Thymus (tissue), 11 donors: Measurements from ENCODE around the gene BANK1. TPM values are rescaled to one million over a fixed set of nuclear protein-coding genes. Genes with fewer than 3 reads are reported as not detected.

Source experiments
- DNase-seq, 9 donors: peaks; one replicate each; pipeline ENCODE4 v3.0.0-alpha.2; 2013; ENCODE audit warnings: low spot score in 9 of 9, low read depth in 6 of 9, missing footprints in 1 of 9
- H3K27ac ChIP-seq, 2 donors: one replicate each; pipeline ENCODE4 v1.5.1; 2013; ENCODE audit warnings: control low read depth in 1 of 2, low read depth in 1 of 2, low read length in 1 of 2, mild to moderate bottlenecking in 1 of 2, moderate library complexity in 1 of 2
- H3K27me3 ChIP-seq, 2 donors: one replicate each; pipeline ENCODE4 v1.5.1; 2013; ENCODE audit warnings: low read length in 1 of 2; ENCODE audit not compliant: control insufficient read depth in 2 of 2, insufficient read depth in 1 of 2
- H3K36me3 ChIP-seq, 2 donors: one replicate each; pipeline ENCODE4 v1.5.1; 2013; ENCODE audit warnings: low read length in 1 of 2, mild to moderate bottlenecking in 1 of 2, moderate library complexity in 1 of 2; ENCODE audit not compliant: control insufficient read depth in 2 of 2, insufficient read depth in 2 of 2
- H3K4me1 ChIP-seq, 2 donors: one replicate each; pipeline ENCODE4 v1.5.1; 2013; ENCODE audit warnings: low read length in 2 of 2; ENCODE audit not compliant: control insufficient read depth in 2 of 2, insufficient read depth in 2 of 2
- H3K4me3 ChIP-seq, 2 donors: one replicate each; pipeline ENCODE4 v1.5.1; 2013; ENCODE audit warnings: low read length in 2 of 2, control low read depth in 1 of 2, mild to moderate bottlenecking in 1 of 2
- H3K9me3 ChIP-seq, 2 donors: one replicate each; pipeline ENCODE4 v1.5.1; 2013; ENCODE audit warnings: low read length in 1 of 2, mild to moderate bottlenecking in 1 of 2; ENCODE audit not compliant: control insufficient read depth in 2 of 2, insufficient read depth in 1 of 2
- WGBS: extraction: QIAGEN DNeasy Blood & Tissue Kit; methylation state at CpG from one replicate; pipeline ENCODE4 v1.1.7; 2013; 5-methylcytosine and 5-hydroxymethylcytosine counted together
- polyA plus RNA-seq: library from polyadenylated mRNA; stranded (reverse); fragments of 200-250 nt; gene quantifications from one replicate; pipeline ENCODE4 v1.2.3, GENCODE V29; 2013
- total RNA-seq: library from RNA; stranded (reverse); fragments of 120-200 nt; gene quantifications from one replicate; pipeline ENCODE4 v1.2.4, GENCODE V29; 2013
- donor health status: healthy.

BANK1 gene
- total and polyA plus RNA-seq, 2 donors: 1.7 to 10.9 TPM

DNA sequence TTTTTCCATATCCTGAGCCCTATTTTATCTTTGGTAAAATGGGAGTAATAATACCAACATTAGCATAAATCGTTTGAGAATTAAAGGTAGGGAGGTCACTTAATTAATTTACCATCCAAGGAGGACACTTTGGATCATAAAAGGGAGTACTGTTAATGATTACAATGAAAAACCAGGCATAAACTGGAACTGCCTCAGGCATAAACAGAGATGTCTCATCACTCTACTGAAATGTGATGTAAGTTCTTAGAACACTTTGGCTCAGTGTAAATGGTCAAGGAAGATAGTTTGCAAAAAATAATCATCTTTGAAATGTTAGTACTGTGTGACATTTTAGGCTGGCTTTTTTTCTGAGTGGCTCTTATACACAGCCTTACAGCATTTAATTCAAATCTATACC lies 286.1 kb downstream of the BANK1 start:
- no peaks in the 10 kb centered on the region for H3K9me3 ChIP-seq
- WGBS: 89% methylated on average over 1 of the region's 1 CpG
- no peaks in the 10 kb centered on the region for H3K27me3 ChIP-seq
- DNase-seq: no peak
- no peaks in the 10 kb centered on the region for H3K36me3 ChIP-seq
- no peak overlapping the region for H3K4me3 ChIP-seq
- no peaks in the 10 kb centered on the region for H3K4me1 ChIP-seq
- H3K27ac ChIP-seq: no peak overlapping the region

DNA sequence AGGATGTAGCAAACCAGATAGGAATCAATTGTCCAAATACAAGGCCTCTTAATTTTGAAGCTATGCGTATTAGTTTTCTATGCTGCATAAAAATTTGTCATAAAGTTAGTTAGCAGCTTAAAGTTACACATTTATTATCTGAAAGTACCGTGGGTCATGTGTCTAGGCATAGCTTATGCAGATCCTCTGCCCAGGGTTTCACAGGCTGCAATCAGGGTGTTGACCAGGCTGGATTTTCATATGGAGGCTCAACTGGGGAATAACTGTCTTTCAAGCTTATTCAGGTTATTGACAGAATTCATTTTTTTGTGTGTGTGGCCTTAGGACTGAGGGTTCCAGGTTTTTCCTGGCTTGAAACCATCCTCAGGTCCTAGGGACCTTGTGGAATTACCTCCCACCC lies 289.7 kb downstream of the BANK1 start:
- 95% methylated on average over 2 of the region's 2 CpGs for whole genome bisulfite sequencing
- Histone ChIP-seq H3K27me3 (no peaks in the 10 kb centered on the region), H3K4me3 (no peak overlapping the region), H3K9me3 (no peaks in the 10 kb centered on the region), H3K36me3 (no peaks in the 10 kb centered on the region), H3K4me1 (no peaks in the 10 kb centered on the region), H3K27ac (no peak overlapping the region)
- no peak for DNase-seq

DNA sequence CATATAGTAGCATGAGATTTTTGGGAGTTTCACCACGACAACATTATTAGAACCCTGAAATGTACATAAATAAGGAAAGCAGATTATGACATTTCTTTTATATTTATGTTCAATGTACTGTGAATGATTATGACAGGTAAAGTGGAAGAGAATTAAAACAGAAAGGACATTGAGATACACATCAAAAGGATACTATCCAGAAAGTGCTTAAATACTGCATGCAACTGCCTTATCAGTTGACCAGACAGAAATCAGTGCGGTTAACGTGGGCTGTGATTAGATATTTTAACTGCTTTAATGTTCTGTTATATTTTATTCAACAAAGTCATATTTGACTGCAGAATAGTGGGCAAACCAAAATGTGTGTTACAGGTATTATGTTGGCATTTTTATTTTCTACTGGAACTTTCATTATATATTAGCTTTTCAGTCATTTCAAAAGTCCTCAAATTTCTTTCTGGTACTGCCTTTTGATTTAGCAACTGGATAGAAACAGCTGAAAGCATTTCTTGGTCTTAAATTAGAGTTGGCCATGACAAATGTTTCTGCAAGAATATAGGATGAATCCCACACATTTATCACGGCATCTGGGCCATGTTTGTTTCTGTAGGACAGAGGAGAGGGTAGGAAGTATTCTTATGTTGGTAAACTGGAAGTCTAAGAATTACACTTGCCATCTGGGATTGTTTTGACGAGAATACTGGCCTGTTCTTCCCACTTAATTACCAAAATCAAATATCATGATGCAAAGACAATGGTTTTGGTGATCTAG lies 299.5 kb downstream of the BANK1 start:
- Histone ChIP-seq H3K27me3 (no peaks in the 10 kb centered on the region), H3K4me3 (no peak overlapping the region), H3K4me1 (no peaks in the 10 kb centered on the region), H3K27ac (no peak overlapping the region), H3K36me3 (no peaks in the 10 kb centered on the region), H3K9me3 (no peaks in the 10 kb centered on the region)
- no peak for DNase-seq
- 95% methylated on average over 5 of the region's 5 CpGs for WGBS

DNA sequence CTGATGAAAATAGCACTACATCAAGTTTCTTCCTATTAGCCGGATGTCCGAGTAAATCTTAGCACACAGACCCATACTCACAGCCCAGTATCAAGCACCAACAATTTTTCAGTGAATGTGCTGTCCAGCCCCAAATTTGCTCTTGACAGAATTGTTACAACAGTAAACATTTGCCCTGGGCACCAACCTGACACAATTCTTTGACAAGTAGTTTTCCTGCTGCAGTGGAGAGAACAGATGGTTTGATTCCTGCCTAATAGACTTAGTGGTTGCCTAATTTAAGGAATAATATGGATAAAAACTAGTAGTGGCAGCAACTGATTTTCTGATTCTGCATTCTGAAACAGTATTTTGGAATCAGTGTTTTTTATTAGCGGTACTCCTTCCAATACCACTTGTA lies 301.1 kb downstream of the BANK1 start:
- DNase-seq: no peak
- H3K4me1 ChIP-seq: no peaks in the 10 kb centered on the region
- WGBS: 98% methylated on average over 3 of the region's 3 CpGs

DNA sequence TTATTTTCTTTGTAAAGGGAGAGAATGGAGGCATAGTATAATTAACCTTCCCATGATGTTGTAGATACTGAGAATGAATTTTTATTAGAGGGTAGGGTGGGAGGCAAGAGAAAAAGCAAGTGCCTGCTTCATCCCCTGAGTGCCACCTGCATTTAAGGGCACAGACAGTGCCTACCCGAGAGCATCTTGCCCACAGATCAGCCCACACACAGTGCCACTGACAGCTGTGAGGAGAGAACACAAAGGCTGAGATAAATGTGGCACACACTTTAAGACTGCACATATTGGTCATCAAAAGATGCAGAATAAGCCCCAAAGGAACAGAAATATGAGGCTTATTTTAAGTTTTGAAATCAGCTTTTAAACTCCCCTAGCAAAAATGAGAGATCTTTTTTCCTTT lies 304.0 kb downstream of the BANK1 start:
- peak in 6 of 9 donors; percentile 2 to 57 (median 8) for DNase-seq
- H3K27ac ChIP-seq: no peak overlapping the region
- H3K4me1 ChIP-seq: no peaks in the 10 kb centered on the region
- 20% methylated on average over 1 of the region's 1 CpG for WGBS
- no peaks in the 10 kb centered on the region for H3K9me3 ChIP-seq
- no peak overlapping the region for H3K4me3 ChIP-seq
- no peaks in the 10 kb centered on the region for H3K36me3 ChIP-seq
- H3K27me3 ChIP-seq: no peaks in the 10 kb centered on the region

More for the DNA sequence above, 301.1 kb downstream of the BANK1 start:
- H3K36me3 ChIP-seq: no peaks in the 10 kb centered on the region
- no peaks in the 10 kb centered on the region for H3K27me3 ChIP-seq
- no peak overlapping the region for H3K27ac ChIP-seq
- no peaks in the 10 kb centered on the region for H3K9me3 ChIP-seq
- H3K4me3 ChIP-seq: no peak overlapping the region

GRCh38 chr4:102103368-102103767 lies 312.8 kb downstream of the BANK1 start:
- WGBS: 90% methylated on average over 3 of the region's 3 CpGs
- Histone ChIP-seq H3K27me3 (no peaks in the 10 kb centered on the region), H3K9me3 (no peaks in the 10 kb centered on the region), H3K4me1 (no peaks in the 10 kb centered on the region), H3K36me3 (no peaks in the 10 kb centered on the region), H3K4me3 (no peak overlapping the region), H3K27ac (no peak overlapping the region)
- DNase-seq: no peak

DNA sequence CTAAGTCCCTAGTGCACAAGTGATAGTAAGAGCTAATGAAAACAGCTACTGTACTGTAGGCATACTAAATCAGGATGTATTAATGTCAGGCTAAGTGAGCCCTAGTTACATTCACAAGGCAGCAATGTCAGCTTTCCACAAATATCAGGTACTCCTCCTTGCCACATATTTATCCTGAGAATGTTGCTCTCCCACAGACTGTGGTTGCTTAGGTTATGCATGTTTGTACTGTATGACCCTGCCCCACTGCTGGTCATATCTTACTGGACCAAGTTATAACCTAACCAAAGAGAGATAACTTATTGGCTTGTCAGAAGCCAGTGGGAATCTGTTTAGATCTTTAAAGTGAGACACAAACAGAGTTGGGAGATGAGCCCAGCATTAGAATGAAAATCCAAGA lies 313.7 kb downstream of the BANK1 start:
- Histone ChIP-seq H3K9me3 (no peaks in the 10 kb centered on the region), H3K4me1 (no peaks in the 10 kb centered on the region), H3K4me3 (no peak overlapping the region), H3K36me3 (no peaks in the 10 kb centered on the region), H3K27ac (no peak overlapping the region), H3K27me3 (no peaks in the 10 kb centered on the region)
- DNase-seq: no peak

GRCh38 chr4:102105983-102106382 lies 315.5 kb downstream of the BANK1 start:
- Histone ChIP-seq H3K27ac (no peak overlapping the region), H3K9me3 (no peaks in the 10 kb centered on the region), H3K36me3 (no peaks in the 10 kb centered on the region), H3K4me1 (no peaks in the 10 kb centered on the region), H3K27me3 (no peaks in the 10 kb centered on the region), H3K4me3 (no peak overlapping the region)
- 91% methylated on average over 1 of the region's 1 CpG for WGBS
- DNase-seq: no peak

DNA sequence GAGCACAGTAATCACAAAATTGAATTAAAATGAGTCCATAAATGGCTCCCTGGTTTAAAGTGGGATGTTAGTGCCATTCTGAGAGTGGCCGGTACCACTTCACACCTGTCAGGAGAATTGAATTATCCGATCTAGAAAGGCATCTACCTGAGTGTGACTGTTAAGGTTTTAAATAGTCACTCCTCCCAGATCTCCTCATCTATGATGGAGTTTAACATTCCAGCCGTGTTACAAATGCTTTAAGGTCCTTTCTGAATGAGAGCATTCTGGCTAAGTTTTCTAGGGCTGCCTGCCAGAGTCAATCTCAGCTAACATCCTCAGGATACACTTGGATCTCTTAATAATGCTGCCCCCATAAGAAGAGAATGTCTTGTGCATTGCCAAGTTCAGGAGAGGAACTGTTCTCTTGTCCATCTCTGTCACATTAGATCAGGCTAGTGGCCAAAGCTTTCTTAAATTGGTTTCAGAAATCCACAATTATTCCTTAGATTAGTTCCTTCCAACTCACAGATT lies 323.6 kb downstream of the BANK1 start:
- no peak overlapping the region for H3K27ac ChIP-seq
- no peaks in the 10 kb centered on the region for H3K27me3 ChIP-seq
- no peaks in the 10 kb centered on the region for H3K36me3 ChIP-seq
- H3K9me3 ChIP-seq: no peaks in the 10 kb centered on the region
- 94% methylated on average over 3 of the region's 3 CpGs for WGBS
- DNase-seq: no peak
- H3K4me3 ChIP-seq: no peak overlapping the region
- H3K4me1 ChIP-seq: no peaks in the 10 kb centered on the region
